NCI-H2196 (cell line): Measurements from ENCODE around the gene PON1.

Experiments
- DNase-seq: peaks from one replicate; lab custom pipeline; 2025; ENCODE audit not compliant: unreplicated experiment; lab: John Stamatoyannopoulos, UW

The PON1 gene

DNA sequence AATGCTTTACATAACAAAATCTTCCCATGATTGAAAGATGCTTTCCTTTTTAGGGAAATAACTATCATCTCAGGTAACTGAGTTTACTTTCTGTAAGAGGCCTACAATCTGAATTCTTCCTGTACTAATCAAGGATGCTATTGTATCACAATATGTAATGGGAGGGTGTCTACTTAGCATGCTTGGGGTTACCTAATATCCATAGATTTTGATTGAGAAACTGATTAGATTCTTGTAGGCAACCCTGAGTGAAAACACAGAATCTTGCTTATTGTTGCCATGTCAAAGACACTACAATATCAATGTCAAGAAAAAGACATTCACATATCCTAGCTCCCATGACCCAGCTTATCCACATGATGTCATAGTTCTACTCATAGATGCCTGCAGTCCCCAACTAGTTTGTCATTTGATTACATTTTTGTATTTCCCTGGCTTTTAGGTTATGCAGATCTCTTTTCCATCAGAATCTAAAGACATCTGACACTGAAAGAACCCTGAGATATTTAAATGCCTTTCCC is 62.4 kb downstream of the PON1 start:
- DNase-seq = no peak

DNA sequence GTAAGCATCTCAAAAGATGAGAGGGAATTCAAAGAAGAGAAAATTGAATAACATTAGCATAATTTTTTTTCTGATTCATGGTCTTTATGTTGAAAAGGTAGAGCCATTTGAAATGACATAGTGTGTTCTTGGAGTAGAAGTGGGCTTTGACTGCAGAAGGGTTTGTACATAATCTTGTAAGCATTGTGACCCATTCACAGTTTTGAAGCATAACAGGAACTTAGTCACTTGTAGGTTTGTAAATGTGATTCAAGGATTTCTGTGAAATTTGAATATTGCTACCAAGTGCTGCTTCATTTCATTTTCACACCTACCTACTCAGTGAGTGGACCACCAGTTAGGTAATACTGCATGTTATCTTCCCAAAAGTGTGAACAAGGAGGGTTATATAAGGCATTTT is 68.6 kb downstream of the PON1 start:
- DNase-seq = no peak

DNA sequence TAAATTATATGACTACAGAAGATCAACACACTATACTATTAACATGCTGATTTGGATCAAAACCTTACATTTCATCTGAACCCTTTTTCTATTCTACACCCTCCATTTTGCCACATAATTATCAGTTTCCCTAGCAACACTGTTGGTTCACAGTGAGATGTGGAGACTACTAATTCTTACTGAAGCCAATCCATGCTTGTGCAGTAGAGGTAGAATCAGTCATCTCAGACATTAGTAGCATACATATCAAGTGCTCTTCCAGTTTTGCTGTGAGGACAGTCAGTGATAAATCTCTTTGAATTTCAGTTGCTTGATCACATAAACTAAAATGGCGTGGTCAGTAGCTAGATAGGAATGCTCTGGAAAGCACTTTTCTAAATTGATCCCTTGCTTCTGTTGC is 70.3 kb downstream of the PON1 start:
- DNase-seq = no peak

DNA sequence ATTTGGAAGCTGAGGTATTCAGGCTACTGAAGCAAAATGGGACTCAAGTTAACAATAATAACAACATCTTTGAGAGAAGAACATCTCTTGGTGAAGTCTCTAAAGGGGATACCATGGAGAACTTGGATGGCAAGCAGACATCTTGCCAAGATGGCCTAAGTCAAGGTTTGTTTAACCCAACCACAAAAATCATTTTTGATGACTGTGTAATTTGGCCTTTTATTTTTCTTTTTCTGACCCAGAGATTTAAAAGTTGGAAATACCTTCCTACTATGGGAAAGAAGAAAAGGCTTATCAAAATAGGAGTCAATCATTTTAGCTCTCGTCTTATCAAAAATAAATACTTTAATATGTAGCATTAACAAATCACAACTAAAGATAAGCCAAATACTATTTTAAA is 72.4 kb downstream of the PON1 start:
- no peak for DNase-seq

DNA sequence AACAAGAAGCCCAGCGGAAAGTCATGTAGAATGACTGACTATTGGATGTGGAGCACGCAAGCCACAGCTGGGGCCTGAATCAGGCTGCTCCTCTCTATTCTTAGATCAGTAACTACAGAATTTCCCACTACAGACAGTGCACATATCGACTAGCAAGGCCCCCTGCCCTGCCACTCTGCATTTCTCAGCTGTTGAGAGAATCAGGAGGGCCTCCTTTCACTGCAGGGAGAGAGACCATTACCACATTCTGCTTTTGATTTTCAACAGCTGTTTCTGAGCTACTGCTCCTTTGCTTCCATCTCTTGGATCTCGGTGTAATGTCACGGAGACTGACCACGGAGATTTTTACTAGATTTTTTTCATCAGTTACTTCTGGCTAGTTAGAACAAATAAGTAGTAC is 73.8 kb downstream of the PON1 start:
- no peak for DNase-seq
